HG02981 (cell line): Measurements from ENCODE around the gene AMPD3.
A peak's percentile ranks its signal among the peaks of the same experiment; 100 is the strongest.

ENCODE experiments used
- ATAC-seq: cut with Tn5 transposase; IDR thresholded peaks from one replicate; pipeline ENCODE4 v1.9.1; 2021; ENCODE audit warnings: mild to moderate bottlenecking, moderate library complexity; ENCODE audit not compliant: unreplicated experiment

Gene AMPD3

DNA sequence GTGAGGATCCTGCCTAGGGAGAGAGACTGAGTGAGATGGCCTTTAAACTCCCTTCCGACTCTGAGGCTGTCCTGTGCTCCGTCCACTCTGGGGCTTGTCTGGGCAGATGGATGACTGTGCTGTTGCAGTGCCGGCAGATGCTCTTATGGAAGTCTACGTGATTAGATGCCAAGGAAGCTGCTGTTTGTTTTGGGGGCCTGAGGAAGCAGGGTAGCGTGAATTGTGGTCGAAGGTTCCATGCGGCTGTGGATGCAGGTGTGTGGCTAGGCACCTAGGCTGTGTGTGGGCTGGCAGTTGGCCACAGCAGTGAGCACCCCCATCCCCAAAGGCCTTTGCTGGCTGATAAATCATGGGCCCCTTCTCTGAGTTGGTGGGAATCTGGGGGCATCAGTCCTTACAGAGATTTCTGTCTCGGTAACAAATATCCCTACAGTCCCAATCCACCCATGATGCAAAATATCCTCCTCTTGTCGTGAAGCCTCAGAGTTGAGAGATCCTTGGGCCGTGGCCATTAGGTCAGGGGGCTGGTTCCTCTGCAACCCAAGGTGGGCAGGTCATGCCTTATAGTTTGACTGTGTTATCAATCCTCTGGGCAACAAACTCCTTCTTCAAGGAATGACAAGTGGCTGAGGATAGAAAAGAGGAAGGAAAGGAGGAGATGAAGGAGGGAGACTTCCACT lies 31.2 kb downstream of the AMPD3 start:
- no peak for ATAC-seq

DNA sequence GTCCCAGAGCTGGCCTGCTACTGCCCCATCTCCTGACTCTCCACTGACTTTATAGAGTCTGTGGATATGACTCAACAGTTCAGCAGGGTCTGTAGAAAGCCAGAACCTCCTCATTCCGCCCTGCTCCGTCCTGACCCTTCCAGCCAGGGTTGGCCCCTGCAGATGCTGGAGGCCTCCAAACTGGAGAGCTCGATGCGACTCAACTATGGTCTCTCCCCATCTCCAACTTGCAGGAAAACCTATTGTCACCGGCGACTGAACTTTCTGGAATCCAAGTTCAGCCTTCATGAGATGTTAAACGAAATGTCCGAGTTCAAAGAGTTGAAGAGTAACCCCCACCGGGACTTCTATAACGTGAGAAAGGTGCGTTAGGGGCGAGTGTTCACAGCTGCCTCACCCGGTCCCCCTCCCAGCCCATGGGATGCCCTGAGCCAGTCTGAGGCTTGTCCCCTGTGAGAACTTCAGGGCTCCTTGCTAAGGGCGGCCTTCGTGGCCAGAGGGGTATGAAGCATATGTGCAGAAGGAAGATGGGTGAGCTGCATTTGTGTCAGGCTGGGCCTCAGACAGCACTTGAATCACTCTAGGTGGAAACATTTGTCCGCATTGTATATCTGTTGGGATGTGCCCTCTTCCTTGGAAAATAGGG lies 32.1 kb downstream of the AMPD3 start:
- ATAC-seq, result no peak

DNA sequence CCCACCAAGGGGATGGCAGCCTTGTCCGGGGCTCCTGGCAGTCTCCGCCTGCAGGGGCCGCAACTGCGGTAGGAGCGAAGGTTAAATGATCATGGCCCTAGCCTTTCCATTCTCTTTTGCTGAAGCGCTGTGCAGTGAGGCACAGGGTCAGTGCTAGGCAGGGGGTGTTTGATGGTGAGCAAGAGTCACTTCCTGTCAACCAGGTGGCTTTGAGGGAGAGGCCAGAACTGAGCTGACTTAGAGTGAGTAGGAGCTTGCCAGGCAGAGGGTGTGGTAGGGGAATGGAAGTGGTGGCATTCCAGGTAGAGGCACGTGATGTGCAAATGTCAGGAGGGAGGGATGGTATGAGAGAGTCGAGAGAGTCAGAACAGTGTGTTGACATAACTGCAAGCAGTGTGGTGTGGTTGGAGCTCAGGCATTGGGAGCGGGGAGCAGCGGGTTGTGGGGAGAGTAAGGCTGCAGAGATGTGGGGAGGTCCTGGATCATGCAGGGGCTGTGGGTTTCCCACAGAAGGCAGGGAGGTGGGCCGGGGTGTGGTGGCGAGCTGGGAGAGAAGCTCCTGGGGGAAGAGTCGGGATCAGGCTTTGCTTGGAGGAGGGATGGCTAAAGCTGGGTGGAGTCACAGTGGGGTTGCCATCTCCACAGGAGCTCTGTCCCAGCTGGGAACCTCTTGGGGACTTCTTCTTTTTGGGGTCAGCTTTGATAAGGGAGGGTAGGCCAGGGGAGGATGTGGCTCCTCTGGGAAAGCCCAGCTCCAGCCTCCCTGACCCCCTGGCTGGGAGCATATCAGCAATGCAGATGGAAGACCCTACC lies 33.3 kb downstream of the AMPD3 start:
- no peak for ATAC-seq

DNA sequence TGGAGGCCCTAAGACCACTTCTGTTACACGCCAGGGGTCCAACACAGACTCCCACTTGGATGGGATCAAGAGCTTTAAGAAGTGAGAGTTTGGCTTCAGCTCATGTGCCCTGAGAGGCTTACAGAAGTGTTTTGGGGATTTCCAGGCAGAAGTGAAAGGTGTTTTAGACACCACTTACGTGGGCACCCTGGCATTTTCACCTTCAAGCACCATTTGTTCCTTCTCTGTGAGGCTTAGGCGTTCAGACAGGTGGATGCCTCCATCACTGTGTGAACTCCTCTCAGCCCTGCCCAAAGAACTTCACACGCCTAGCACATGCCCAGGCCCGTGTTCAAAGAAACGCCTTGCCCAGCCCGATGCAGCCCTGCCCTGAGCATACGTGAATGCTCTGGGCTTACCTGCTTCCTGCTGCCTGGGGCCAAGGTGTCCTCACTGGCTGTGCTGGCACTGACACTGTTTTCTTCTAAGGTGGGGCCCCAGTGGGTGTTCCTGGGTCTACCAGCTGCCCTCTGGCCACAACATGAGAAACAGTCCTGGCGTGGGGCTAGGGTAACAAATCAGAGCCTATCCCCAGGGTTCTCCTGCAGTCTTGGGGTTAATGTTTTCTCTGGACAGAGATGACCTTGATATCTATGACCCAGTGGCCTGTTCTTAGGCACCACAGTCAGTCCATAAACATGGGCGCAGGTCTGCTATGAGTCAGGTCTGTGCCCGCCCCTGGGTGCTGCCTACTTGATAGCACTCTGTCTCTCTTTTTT lies 34.0 kb downstream of the AMPD3 start:
- peak; percentile 60 for ATAC-seq

DNA sequence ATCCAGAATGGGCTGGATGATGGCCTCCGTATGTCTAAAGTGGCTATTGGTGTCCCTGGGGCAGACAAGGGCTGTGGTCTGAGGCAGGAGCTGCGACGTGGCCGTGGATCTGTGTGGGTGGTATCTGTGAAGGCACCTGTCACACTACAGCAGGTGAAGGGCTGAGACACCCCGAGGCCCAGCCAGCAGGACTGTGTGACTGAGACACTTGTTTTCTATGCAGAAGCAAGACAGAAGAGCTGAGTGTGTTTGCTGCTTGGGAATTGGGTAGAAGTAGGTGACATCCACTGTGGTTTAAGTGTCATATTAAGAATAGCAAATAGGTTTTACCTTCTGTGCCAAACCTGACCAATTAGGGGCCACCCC lies 35.0 kb downstream of the AMPD3 start:
- ATAC-seq, result no peak

DNA sequence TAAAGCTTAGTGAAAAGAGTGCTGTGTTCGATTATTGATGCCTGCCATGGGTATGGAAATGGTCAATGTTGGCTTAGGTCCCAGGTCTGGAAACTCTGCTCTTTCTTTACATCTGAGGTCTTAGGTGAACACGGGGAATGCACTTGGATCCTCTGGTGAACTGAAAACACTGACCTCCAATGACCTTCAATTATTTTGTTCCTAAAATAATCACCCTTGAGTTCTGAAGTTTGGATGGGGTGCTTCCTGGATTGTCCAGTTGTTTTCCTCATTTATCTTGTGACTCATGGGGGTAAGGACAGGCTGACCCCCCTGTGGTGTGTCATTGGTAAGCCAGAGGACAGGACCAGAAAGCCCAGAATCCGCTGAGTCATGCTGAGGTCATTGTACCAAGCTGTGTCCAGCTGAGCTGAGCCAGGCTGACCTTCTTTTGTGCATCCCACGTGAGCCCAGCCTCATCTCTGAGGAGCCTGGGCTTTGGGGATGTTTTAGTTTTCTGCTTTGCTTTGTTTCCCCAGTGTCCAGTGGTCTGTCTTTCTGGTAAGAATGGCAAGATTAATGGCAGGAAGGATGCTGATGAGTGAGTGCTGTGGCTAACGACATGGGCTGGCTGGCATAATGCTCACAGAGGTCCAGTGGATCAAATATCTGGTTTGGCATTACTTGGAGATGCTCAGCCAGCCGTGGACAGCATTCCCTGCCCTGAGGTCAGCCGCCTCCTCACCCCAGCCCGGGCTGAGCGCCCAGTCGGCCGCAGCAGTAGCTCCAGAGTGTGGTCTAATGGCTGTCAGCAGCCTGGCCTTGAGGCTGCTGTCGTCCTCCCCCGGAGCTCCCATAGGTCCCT lies 35.6 kb downstream of the AMPD3 start:
- no peak for ATAC-seq

DNA sequence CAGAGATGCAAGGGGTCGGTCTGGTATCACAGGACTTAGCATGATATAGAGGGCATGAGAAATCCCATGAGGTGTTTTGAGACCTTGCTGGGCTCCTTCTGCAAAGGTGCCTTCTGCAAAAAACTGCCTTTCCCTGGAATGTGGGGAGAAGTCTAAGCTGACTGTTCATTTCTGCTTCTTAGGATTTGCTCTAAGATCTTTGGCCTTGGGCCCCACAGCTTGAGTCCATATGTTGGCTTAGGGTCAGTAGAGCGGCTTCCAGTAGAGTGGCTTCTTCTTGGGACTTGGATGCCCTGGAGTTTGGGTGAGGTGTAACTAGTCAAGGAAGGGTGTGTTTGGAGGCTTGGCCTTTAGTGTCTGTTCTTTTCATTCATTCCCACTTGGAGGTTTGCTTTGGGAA lies 37.0 kb downstream of the AMPD3 start:
- no peak for ATAC-seq

DNA sequence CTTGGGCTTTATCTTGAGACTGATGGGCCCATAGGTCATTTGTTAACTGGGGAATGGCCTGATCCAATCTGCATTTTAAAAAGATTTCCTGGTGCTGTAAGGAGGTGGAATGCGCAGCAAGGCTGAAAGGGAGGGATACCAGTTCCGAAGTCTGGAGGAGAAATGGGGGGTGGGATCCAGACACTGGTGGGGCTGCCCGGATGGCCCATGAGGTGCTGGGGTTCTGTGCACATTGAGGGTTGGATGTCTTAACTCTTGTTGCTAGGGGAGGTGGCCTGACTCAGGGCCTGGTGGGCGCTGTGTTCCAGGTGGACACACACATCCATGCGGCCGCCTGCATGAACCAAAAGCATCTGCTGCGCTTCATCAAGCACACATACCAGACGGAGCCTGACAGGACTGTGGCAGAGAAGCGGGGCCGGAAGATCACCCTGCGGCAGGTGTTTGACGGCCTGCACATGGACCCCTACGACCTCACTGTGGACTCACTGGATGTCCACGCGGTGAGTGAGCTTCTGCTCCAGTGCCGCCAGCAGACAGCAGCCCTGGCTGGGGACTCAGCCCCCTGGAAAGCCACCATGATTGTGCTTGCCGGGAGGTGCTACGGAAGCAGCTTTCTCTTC lies 38.1 kb downstream of the AMPD3 start:
- no peak for ATAC-seq

DNA sequence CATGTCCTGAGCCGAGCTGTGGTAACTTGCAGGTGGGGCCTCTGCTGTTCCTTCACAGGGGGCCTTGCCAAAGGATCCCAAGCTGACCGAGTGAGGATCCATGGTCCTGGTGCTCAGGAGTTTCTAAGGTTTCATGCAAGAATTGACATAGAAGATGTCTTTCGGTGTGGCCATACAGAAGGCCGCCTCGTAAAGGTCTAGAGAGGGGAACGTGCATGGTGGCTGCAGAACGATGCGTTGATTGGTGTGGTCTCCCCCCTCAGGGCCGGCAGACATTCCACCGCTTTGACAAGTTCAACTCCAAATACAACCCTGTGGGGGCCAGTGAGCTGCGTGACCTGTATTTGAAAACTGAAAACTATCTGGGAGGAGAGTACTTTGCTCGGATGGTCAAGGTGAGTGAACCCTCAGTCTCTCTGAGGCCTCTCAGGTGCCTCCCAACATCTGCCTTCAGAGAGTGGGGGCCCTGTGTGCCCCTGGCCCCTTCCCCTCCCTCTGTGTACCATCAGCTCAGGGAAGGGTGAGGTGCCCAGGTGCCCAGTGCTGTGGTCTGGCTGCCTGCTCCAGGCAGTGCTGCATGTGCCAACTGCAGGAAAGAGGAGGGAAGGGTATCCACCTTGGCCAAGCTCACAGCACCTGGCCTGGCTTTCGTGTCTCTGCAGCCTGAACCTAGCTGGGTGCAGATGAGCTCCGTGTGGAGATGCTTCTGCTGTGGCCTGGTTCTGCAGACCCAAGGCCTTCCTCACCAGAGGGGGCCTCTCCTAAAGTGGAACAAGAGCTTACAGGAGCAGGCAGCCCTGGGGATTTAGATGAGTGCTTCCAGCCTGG lies 39.8 kb downstream of the AMPD3 start:
- no peak for ATAC-seq

DNA sequence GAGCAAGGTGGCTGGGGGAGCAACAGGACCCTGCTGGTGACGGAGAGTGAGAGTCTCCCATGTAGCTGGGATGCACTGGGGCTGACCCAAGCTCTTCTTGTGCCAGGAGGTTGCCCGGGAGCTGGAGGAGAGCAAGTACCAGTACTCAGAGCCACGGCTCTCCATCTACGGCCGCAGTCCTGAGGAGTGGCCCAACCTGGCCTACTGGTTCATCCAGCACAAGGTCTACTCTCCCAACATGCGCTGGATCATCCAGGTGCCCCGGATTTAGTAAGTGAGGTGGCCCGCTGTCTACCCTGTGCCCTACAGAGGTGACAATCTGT lies 40.4 kb downstream of the AMPD3 start:
- no peak for ATAC-seq

DNA sequence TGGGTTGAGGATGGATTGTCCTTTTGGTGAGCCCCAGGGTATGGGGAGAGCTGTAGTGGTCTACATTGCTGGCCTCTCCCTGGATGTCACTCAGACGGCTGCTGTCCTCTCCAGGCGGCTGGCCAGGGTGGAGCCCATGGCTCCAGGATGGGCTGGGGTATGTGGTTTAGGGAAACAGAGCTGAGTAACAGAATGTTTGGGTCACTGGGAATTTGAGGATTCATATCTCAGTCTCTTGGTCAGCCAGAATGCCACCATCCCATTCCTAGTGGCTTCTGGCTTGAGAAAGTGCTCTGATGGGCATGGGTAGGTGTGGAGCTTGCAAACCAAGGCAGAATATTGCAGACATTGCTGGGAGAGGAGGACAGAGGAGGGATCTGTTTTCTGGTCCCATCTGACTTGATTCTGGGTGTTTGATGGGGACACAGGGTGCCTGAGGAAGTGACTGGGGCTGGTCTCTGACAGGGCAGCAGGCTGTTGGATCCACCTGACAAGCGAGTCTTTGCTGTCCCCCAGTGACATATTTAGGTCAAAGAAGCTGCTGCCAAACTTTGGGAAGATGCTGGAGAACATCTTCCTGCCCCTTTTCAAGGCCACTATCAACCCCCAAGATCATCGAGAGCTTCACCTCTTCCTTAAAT lies 41.4 kb downstream of the AMPD3 start:
- no peak for ATAC-seq

DNA sequence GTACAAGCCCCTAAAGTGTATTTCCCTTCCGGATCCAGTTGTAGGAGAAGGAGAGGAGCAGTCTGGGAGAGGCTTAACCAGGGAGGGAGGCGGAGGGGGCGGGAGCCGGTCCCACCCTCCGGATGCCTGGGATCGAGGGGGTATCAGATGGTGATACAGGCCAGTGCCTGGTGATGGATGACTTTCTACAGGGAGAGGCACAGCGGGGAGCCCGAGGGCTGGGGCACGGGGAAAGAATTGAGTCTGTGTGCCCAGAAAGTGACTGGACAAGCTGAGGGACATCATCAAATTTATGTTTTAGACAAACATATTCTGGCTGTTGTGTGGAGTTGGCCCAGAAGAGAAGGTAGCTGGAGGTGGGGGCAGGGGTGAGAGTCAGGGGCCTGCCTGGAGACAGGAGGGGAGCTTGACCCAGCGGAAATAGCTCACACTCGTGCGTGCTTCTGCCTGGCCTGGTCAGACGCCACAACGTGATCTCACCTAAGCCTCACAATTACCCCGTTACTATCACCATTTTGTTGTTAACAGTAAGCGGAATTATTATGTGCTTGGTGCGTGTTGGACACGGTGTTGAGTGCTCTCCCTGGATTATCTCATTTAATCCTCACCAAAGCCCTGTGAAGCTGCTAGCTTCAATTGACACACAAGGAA lies 42.4 kb downstream of the AMPD3 start:
- ATAC-seq, result no peak

DNA sequence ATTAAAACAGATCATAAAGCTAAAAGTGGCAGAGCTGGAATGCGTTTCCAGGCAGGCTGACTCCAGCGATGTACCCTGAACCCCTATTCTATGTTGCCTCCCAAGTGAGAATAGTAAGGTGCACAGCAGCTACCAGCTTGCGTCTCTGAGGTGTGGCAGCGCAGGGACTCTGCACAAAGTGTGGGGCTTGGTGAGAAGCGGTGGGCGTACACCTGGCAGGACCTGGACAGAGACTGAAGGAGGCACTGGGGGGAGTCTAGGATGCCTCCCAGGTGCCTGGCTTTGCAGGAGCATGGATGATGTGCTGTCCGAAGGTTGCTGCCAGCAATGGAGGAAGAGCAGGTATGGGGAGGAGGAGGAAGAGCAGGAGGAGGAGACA lies 42.9 kb downstream of the AMPD3 start:
- ATAC-seq, result no peak

DNA sequence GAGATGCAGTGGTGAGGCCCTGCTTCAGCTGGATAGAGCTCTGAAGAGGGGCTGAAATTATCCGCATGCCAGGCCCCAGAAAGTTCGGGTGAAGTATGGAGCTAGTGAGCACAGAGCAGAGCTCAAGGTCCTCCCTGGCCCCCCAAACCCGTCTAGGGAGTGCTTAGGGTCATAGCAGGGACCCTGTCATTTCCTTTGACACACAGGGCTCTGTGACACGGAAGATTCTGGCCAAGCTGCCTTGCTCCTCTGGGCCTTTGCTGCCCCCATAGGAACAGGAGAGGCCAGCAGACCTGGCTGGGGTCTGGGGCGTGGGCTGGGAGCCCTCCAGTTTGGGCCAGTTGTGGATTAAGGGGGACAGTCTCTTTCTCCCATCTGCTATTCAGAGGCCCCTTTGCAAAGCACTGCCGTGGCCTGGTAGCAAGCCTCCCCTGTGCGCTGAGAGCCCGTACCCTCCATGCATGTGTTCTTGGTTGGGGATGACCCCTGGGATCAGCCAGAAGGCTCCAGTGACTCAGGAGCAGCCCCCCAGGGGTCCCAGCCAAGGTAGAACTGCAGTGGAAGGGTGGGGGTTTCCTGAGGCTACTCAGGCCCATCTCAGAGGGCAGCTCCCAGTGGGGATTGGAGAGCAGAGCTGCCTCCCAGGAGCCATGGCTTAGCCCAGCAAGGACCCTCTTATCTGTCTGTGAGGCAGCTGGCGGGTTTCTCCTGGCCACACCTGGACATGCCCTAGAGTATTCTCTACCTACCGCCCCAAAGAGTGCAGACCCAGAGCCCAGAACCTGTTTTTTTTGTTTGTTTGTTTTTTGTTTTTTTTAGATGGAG lies 43.6 kb downstream of the AMPD3 start:
- ATAC-seq, result no peak

DNA sequence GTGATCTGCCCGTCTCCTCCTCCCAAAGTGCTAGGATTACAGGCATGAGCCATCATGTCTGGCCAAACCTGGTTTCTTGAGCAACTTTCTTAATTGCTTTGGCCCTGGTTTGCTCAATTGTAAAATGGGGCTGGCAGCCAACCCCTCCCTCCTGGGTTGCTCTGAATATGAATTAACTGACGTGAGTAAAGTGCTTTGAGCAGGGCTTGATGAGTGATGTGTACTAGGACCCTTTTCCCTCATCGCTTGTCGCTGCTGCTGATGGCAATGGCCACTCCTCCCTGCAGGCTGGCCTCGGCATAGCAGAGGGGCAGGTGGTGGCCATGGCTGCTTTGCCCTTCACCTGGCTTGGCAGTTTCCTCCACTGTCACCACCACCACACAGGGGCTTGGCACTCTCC lies 44.4 kb downstream of the AMPD3 start:
- ATAC-seq, result no peak

DNA sequence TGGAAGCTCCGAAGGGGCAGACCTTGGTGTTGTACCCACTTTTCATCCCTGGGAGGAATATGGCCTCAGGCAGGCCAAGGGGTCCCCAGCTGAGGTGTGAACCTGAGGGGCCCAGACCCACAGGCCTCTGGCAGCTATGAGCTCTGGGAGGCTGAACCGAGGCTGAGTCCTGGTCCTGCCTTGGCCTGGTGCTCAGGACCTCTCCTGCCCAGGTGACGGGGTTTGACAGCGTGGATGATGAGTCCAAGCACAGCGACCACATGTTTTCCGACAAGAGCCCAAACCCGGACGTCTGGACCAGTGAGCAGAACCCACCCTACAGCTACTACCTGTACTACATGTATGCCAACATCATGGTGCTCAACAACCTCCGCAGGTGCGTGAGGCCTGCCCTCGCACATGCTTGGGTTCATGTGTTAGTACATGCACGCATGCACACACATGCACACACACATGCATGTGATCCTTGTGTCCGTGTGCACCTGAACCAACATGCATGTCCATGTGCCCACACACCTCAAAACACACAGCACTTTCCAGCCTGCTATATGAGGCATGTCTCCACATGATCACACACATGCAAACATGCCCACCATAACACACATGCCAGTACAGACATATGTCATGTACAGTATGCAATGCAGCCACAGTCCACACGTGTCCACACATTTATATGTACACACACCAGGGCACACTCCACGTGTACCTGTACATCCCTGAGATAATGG lies 45.0 kb downstream of the AMPD3 start:
- no peak for ATAC-seq
